PC-3 (cell line): Measurements from ENCODE around the gene LAYN. TPM values are rescaled to one million over a fixed set of nuclear protein-coding genes. Genes with fewer than 3 reads are reported as not detected.
A peak's percentile ranks its signal among the peaks of the same experiment; 100 is the strongest.

Experiments used
- ATAC-seq: fragments of 200-7000 bp; cut with Tn5 transposase; 2 replicates; pipeline ENCODE4 v1.9.1; 2020; ENCODE audit warnings: mild to moderate bottlenecking, moderate library complexity
- BruUV-seq: library from RNA; stranded (reverse); fragments of 400-500 nt; replicated peaks from 2 replicates; lab custom pipeline; 2021; lab: Mats Ljungman, UMichigan
- CTCF ChIA-PET: fragments of 300-600 bp; sonication (Branson Sonifier 250); formaldehyde crosslinking; loops from one replicate; lab custom pipeline; 2022; ENCODE audit warnings: antibody characterized with exemption; lab: Charles Lee
- POLR2A ChIA-PET: fragments of 300-600 bp; sonication (Branson Sonifier 250); formaldehyde crosslinking; loops from one replicate; lab custom pipeline; 2022; ENCODE audit warnings: antibody characterized with exemption; ENCODE audit not compliant: unreplicated experiment; lab: Charles Lee
- DNase-seq: peaks from one replicate; pipeline ENCODE4 v3.0.0-alpha.2; 2015
- H2AFZ ChIP-seq: fragments of 300-600 bp; sonication (generic); 2 replicates; pipeline ENCODE4 v1.6.0; 2016; ENCODE audit warnings: antibody characterized with exemption, low read length
- H3F3A ChIP-seq: fragments of 300-600 bp; sonication (generic); one replicate; pipeline ENCODE4 v1.6.0; 2017; ENCODE audit warnings: antibody characterized with exemption, low read length, control low read depth, mild to moderate bottlenecking; ENCODE audit not compliant: unreplicated experiment
- H3K27ac ChIP-seq: fragments of 300-600 bp; sonication (generic); 2 replicates; pipeline ENCODE4 v1.5.1; 2016; ENCODE audit warnings: mild to moderate bottlenecking, low read length
- H3K27me3 ChIP-seq: fragments of 300-600 bp; sonication (generic); 2 replicates; pipeline ENCODE4 v1.6.1; 2016; ENCODE audit warnings: low read length, mixed read lengths
- H3K36me3 ChIP-seq: fragments of 300-600 bp; sonication (generic); 2 replicates; pipeline ENCODE4 v1.6.1; 2016; ENCODE audit warnings: low read depth, mixed run types, low read length, mixed read lengths
- H3K4me1 ChIP-seq: fragments of 300-600 bp; sonication (generic); 2 replicates; pipeline ENCODE4 v1.5.1; 2016; ENCODE audit warnings: low read length; ENCODE audit not compliant: insufficient read depth
- H3K4me2 ChIP-seq: fragments of 300-600 bp; sonication (generic); 2 replicates; pipeline ENCODE4 v1.6.0; 2016; ENCODE audit warnings: low read length
- H3K4me3 ChIP-seq: fragments of 300-600 bp; sonication (generic); 2 replicates; pipeline ENCODE4 v1.5.1; 2016; ENCODE audit warnings: mild to moderate bottlenecking, low read length, mixed read lengths
- H3K79me2 ChIP-seq: fragments of 300-600 bp; sonication (generic); 2 replicates; pipeline ENCODE4 v1.6.1; 2017; ENCODE audit warnings: low read length, mixed read lengths
- H3K9ac ChIP-seq: fragments of 300-600 bp; sonication (generic); 2 replicates; pipeline ENCODE4 v1.6.0; 2016; ENCODE audit warnings: mild to moderate bottlenecking, low read length
- H3K9me2 ChIP-seq: fragments of 300-600 bp; sonication (generic); replicated peaks from 2 replicates; pipeline ENCODE4 v1.6.1; 2016; ENCODE audit warnings: mixed run types, low read length, mixed read lengths
- H3K9me3 ChIP-seq: fragments of 300-600 bp; sonication (generic); 2 replicates; pipeline ENCODE4 v1.6.1; 2016; ENCODE audit warnings: low read length, mixed read lengths
- H4K20me1 ChIP-seq: fragments of 300-600 bp; sonication (generic); 2 replicates; pipeline ENCODE4 v1.6.1; 2016; ENCODE audit warnings: low read length, mixed read lengths
- CTCF ChIP-seq: fragments of 300-600 bp; sonication (generic); conservative IDR thresholded peaks from 2 replicates; pipeline ENCODE4 v1.5.1; 2017; ENCODE audit warnings: antibody characterized with exemption, low read depth, mild to moderate bottlenecking, low read length
- EZH2 ChIP-seq: fragments of 300-600 bp; sonication (generic); IDR thresholded peaks from one replicate; pipeline ENCODE4 v1.6.1; 2017; ENCODE audit warnings: antibody characterized with exemption, mild to moderate bottlenecking, low read length; ENCODE audit not compliant: unreplicated experiment
- EZH2phosphoT487 ChIP-seq: fragments of 300-600 bp; sonication (generic); IDR thresholded peaks from 2 replicates; pipeline ENCODE4 v1.6.1; 2018; ENCODE audit warnings: mild to moderate bottlenecking, antibody characterized with exemption, low read length, borderline replicate concordance
- intact Hi-C: fragments of 100-400 bp; cut with micrococcal nuclease; formaldehyde crosslinking; loops from 2 replicates; pipeline ENCODE4 v1.9.0; 2023
- total RNA-seq: library from RNA; depleted of rRNA; stranded (reverse); fragments of >200 nt; gene quantifications from 2 replicates; pipeline ENCODE4 v1.2.3, GENCODE V29; 2014

LAYN gene
- total RNA-seq, 1 experiment from 2014 or later: 0.47 TPM

GRCh38 chr11:111561791-111562325, 21.3 kb downstream of the LAYN start:
- CTCF ChIA-PET: interaction anchor here (0.5 to 1.1 kb wide), 3 partner anchors 107 to 290 kb away, joined by 3 to 4 read pairs (median 3); no protein-coding TSS in a partner anchor
- BruUV-seq: no TSS peak
- intact Hi-C loops: loop anchor here (1.0 kb wide), 1 partner anchor 31 kb away; no protein-coding TSS in a partner anchor
- peak overlapping the region; percentile 34 for H3K4me3 ChIP-seq
- no peaks in the 10 kb centered on the region for H3K9me2 ChIP-seq
- H3K4me1 ChIP-seq: peaks cover 60% of the 10 kb centered on the region
- no peaks in the 10 kb centered on the region for H3K36me3 ChIP-seq
- DNase-seq (peak; percentile 96), ATAC-seq (peak; percentile 71)
- TF ChIP-seq EZH2phosphoT487 (no peak), EZH2 (no peak), CTCF (no peak)
- peaks cover 34% of the 10 kb centered on the region for H3F3A ChIP-seq
- peak overlapping the region; percentile 12 for H2AFZ ChIP-seq
- no peaks in the 10 kb centered on the region for H3K79me2 ChIP-seq
- peak overlapping the region; percentile 78 for H3K4me2 ChIP-seq
- H3K9me3 ChIP-seq: no peaks in the 10 kb centered on the region
- H3K9ac ChIP-seq: peak overlapping the region; percentile 73
- H3K27me3 ChIP-seq: no peaks in the 10 kb centered on the region
- H4K20me1 ChIP-seq: no peaks in the 10 kb centered on the region
- POLR2A ChIA-PET: interaction anchor here (0.5 to 0.6 kb wide), 3 partner anchors 22 to 203 kb away, joined by 3 to 7 read pairs (median 3); no protein-coding TSS in a partner anchor
- peak overlapping the region; percentile 96 for H3K27ac ChIP-seq

GRCh38 chr11:111562692-111563389, 22.3 kb downstream of the LAYN start:
- no peak for ATAC-seq
- Histone ChIP-seq H3K4me1 (peaks cover 50% of the 10 kb centered on the region), H3K27ac (peak overlapping the region; percentile 96), H3F3A (peaks cover 24% of the 10 kb centered on the region), H2AFZ (no peak overlapping the region), H3K9me3 (no peaks in the 10 kb centered on the region), H3K27me3 (no peaks in the 10 kb centered on the region), H3K36me3 (no peaks in the 10 kb centered on the region), H4K20me1 (no peaks in the 10 kb centered on the region), H3K9ac (peak overlapping the region; percentile 73), H3K4me2 (peak overlapping the region; percentile 78), H3K4me3 (0 out of 2 replicates have a peak overlapping the region, but pooled peaks have one; percentile 19), H3K79me2 (no peaks in the 10 kb centered on the region), H3K9me2 (no peaks in the 10 kb centered on the region)
- intact Hi-C loops: loop anchor here (1.0 kb wide), 1 partner anchor 32 kb away; no protein-coding TSS in a partner anchor
- DNase-seq: no peak
- ChIA-PET POLR2A (no interaction called here), CTCF (interaction anchor here (1.1 kb wide), 1 partner anchor 108 kb away, joined by 4 read pairs; no protein-coding TSS in a partner anchor)
- no TSS peak for BruUV-seq
- TF ChIP-seq EZH2phosphoT487: no peak
- no peak for TF ChIP-seq CTCF
- no peak for TF ChIP-seq EZH2
